Superior temporal gyrus (tissue), 1 donor: Measurements from ENCODE around the gene PYDC2.
A peak's percentile ranks its signal among the peaks of the same experiment; 100 is the strongest.

Experiments used
- DNase-seq: peaks from one replicate; pipeline ENCODE4 v3.0.0-alpha.2; 2016; ENCODE audit errors: extremely low spot score

The PYDC2 gene

GRCh38 chr3:191461113-191461595 lies at the start of gene PYDC2:
Gene PYDC2, plus strand, starts transcription at chr3:191461163. Its CDS starts 0 bp downstream, at chr3:191461163.
- DNase-seq: no peak

DNA sequence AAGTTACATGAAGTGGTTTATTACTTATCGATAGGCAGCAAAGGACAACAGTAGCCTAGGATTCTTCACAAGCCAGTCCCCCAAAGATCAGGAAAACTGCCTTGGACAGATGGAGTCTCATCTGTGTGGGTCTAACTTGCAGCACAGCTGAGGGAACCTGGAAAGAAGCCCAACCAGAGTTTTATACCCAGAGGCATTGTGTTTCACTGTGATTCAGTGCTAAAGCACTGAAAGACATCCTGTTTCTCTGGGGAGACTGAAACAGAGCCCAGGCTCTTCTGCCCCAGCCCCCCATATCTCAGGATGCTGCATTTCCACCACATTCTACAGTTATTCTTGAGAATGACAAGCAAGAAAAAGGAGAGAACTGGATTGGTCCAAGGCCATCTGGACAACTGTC lies 48.2 kb upstream of the PYDC2 start:
- DNase-seq: peak; percentile 60

DNA sequence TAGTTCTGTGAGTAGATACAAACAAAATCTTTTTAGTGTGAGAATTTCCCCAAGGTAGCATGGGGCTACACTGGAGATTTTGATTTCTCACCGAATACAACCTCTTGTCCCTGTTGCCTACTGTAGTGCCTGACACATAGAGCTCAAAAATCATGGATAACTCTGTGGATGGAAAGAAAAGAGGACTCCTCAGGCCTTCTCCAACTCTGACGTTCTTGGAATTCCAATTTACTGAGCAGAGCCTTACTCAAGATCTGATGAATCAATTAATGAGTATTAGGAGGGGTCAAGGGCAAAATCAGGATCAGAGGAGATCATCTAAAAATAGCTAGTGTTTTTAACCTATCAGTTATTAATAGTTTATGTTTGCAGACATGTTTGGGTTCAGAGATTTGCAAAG lies 46.7 kb upstream of the PYDC2 start:
- no peak for DNase-seq

DNA sequence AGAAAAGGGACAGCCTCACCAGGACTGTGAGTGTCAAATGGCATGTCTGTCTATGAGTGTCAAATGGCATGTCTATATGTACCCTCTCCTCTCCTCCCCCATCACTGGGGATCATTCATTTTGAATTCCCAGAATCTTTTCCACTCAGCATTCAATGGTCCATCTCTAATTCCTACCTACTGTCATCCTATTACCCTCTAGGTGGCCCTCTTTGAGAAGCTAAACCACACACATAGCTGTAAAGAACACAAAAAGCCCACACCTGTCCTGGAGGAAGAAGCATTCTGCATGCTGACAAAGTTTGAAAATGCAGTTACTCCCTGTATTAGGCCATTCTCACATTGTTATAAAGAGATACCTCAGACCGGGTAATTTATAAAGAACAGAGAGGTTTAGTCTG lies 46.2 kb upstream of the PYDC2 start:
- DNase-seq: no peak

DNA sequence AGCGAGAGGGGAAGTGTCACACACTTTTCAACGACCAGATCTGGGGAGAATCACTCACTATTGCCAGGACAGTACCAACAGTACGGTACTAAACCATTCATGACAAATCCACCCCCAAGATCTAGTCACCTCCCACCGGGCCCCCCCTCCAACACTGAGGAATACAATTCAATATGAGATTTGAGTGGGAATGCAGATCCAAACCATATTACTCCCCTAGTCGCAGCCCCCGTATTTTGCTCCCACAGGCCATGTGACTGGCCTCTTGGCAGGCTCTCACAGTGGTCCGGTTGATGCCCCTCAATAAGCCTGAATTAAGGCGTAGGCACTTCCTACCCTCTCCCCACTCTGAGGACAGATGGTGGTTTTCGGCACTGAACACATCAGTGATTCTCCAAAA lies 45.4 kb upstream of the PYDC2 start:
- no peak for DNase-seq

DNA sequence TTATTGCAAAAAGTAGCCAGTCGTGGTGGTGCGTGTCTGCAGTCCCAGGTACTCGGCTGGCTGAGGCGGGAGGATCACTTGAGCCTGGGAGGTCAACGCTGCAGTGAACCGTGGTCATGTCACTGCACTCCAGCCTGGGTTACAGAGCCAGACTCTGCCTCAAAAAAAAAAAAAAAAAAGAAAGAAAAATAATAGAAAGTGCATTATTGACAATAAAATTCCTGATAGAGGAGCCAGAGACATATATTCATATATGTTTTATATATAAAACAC lies 43.6 kb upstream of the PYDC2 start:
- DNase-seq: no peak

DNA sequence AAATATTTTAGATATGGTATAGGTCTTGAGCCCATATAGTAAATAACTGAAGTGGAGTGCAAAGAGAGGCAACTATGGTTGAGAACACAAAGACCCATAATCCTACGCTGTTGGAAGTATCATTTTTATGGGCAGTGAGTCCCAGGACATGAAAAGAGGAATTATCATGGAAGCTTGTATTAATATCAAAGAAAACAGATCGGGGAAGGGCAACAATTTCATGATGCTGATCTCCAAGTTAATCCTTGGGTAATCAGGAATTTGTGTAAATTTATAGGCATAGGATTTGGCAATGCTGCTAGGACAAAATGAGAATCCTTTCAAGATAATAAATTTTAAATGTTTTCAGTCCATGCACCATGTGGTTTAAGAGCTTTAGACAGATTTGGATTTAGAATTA lies 40.2 kb upstream of the PYDC2 start:
- DNase-seq: no peak

DNA sequence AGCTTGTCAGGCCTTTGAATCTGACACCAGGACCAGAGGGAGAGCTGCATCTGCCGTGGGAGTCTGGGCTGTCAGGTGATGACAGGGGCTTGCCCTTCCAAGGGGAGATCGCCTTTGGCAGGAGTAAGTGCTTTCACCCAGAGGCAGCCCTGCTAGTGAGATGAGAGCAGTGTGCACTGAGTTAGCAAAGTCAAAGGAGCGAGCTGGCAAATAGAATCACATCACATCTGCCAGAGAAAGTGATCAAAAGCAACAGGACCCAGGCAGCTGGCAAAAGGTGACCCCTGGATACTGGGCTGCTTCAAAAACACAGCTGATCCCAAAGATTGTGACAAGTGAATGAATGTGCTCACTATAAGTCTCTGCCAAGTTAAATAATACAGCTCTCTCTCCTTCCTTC lies 36.1 kb upstream of the PYDC2 start:
- DNase-seq: no peak

DNA sequence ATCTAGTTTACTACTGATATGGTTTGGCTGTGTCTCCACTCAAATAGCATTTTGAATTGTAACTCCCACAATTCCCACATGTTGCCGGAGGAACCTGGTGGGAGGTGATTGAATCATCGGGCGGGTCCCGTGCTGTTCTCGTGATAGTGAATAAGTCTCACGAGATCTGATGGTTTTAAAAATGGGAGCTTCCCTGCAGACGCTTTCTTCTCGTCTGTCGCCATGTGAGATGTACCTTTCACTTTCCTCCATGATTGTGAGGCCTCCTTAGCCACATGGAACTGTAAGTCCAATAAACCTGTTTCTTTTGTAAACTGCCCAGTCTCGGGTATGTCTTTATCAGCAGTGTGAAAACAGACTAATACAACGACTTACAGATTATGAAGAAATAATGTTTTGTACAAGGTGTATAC lies 35.6 kb upstream of the PYDC2 start:
- DNase-seq: no peak

GRCh38 chr3:191426311-191426710 lies 34.7 kb upstream of the PYDC2 start:
- no peak for DNase-seq

GRCh38 chr3:191428177-191428576 lies 32.8 kb upstream of the PYDC2 start:
- DNase-seq: no peak

DNA sequence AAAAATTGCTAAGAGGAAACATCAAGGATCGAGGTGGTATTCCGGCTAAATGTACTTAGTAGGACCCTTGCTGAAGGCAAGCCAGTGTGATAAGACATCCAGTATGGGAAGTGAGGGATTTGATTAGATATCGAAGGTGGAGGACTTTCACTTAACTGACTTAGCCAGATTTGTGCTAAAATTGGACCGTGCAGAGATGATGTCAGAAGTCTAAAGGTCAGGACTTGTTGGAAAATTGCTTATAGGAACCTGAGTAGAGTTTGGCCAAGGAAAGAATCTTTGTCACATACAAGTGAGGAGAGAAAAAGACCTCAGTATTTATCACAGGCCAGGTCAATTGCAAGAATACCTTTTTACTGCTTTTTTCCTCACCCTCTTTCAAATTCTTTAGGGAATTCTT lies 30.9 kb upstream of the PYDC2 start:
- no peak for DNase-seq

- DNase-seq: no peak
These were observed 29.7 kb upstream of the PYDC2 start for GRCh38 chr3:191431160-191431822.

DNA sequence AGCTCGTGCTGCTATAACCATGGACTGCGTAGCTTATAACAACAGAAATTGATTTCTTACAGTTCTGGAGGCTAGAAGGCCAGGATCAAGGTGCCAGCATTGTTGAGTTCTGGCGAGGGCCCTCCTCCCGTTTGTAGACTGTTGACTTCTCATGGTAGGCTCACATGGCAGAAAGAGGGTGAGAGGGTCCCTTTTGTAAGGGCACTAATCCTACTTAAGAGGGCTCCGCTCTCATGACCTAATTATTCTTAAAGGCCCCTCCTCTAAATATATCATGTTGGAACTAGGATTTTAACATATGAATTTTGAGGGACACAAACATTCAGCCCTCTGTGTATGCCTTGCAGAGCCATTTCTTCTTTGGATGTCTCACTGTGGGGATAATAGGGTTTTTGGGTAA lies 28.8 kb upstream of the PYDC2 start:
- DNase-seq: no peak

GRCh38 chr3:191434024-191434423 lies 26.9 kb upstream of the PYDC2 start:
- no peak for DNase-seq

GRCh38 chr3:191435981-191436380 lies 25.0 kb upstream of the PYDC2 start:
- DNase-seq: no peak

- no peak for DNase-seq
These were observed 22.7 kb upstream of the PYDC2 start for GRCh38 chr3:191438150-191438814.

- DNase-seq: no peak
These were observed 20.4 kb upstream of the PYDC2 start for GRCh38 chr3:191440532-191440931.

DNA sequence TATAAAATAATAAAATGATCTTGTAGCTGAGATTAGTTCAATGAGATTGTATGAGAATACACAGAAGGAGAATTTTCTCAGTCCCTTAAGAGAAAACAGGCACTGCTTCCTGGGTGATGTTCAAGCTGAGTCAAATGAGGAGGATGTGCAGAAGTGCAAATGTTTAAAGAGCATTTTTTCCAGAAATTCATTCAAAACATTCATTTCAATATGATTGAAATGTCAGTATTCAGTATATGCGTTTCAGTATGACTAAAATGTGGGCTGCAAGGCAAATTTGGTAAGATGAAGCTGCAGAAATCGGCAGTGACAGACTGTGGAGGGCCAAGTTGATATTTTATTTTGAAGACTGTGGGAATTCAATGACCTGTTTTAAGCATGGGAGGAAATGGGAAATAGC lies 19.3 kb upstream of the PYDC2 start:
- peak; percentile 51 for DNase-seq

DNA sequence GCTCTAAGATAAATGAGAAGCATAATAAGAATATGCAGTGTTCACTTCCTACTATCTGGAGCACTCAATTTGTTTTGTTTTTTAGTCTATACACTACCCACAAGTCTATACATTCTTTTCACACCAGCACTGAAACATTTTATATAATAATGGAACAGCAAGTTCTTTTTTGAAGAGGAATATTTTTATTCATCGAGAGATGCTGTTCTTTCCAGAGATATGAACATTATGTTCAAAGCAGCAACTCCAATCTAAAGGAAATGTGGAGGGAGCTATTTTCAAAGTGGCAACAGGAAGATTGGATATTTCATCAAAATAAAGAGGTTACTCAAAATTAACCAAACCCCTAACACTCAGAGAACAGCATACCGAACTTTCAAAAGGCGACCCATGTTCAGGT lies 16.4 kb upstream of the PYDC2 start:
- peak; percentile 72 for DNase-seq

DNA sequence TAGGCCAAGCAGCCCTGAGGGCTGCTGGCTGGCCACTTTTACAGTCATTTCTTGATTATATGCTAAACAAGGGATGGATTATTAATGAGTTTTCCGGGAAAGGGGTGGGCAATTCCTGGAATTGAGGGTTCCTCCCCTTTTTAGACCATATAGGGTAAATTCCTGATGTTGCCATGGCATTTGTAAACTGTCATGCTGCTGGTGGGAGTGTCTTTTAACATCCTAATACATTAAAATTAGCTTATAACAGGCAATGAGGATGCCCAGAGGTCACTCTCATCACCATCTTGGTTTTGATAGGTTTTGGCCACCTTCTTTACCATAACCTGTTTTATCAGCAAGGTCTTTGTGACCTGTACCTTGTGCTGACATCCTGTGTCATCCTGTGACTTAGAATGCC lies 11.7 kb upstream of the PYDC2 start:
- no peak for DNase-seq

DNA sequence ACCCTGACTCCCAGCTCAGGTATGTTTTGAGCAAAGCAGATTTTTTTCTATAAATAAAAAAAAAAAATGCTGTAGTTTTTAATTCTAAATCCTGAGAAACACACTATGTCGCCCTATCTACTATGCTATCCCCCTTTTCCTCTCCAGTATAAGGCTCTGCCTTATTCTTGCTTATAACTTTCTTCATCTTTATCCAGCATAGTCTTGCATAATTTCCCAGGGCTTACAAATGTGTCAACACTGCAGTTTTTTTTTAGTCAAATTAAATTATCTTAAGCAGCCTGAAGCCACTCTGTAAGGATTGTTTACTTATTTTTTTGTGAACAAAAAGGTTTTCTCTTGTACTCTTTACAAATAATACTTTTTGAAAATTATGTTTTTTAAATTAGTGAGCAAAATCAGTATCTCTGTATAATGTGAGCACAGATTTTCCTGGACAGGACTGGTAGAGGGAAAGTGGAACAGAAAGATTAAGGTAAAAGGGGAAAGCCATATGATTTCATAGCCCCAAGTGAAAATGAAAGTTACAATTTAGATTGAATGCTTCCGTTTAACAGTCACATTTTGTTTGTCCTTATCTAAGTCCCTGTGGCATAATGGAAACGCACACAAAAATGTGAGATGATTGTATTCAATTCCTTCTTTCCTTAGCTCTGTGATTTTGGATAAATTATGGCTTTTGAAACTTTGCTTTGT lies 5.6 kb upstream of the PYDC2 start:
- DNase-seq: no peak

- no peak for DNase-seq
These were observed 603 bp upstream of the PYDC2 start for GRCh38 chr3:191460360-191460759.
